GM23248 (cell line): ENCODE results near the gene XXYLT1. TPM values are rescaled to one million over a fixed set of nuclear protein-coding genes. Genes with fewer than 3 reads are reported as not detected.
A peak's percentile ranks its signal among the peaks of the same experiment; 100 is the strongest.

Experiments used
- DNase-seq: peaks from one replicate; pipeline ENCODE4 v3.0.0-alpha.2; 2015
- H2AFZ ChIP-seq: fragments of 200-600 bp; sonication (generic); 2 replicates; pipeline ENCODE4 v1.6.1; 2016; ENCODE audit warnings: antibody characterized with exemption
- H3F3A ChIP-seq: fragments of 200-600 bp; sonication (generic); 2 replicates; pipeline ENCODE4 v1.6.1; 2016; ENCODE audit warnings: mild to moderate bottlenecking, antibody characterized with exemption, mixed run types; ENCODE audit not compliant: insufficient read depth
- H3K27ac ChIP-seq: fragments of 200-600 bp; sonication (generic); 2 replicates; pipeline ENCODE4 v1.5.1; 2016; ENCODE audit warnings: mild to moderate bottlenecking
- H3K27me3 ChIP-seq: fragments of 200-600 bp; sonication (generic); replicated peaks from 2 replicates; pipeline ENCODE4 v1.6.1; 2016; ENCODE audit warnings: mild to moderate bottlenecking; ENCODE audit not compliant: insufficient read depth
- H3K36me3 ChIP-seq: fragments of 200-600 bp; sonication (generic); 2 replicates; pipeline ENCODE4 v1.6.1; 2016; ENCODE audit warnings: low read depth, mild to moderate bottlenecking
- H3K4me1 ChIP-seq: fragments of 200-600 bp; sonication (generic); 2 replicates; pipeline ENCODE4 v1.6.1; 2016; ENCODE audit warnings: mild to moderate bottlenecking; ENCODE audit not compliant: insufficient read depth
- H3K4me2 ChIP-seq: fragments of 200-600 bp; sonication (generic); one replicate; pipeline ENCODE4 v1.6.1; 2016; ENCODE audit warnings: mild to moderate bottlenecking; ENCODE audit not compliant: unreplicated experiment
- H3K4me3 ChIP-seq: fragments of 200-600 bp; sonication (generic); 2 replicates; pipeline ENCODE4 v1.5.1; 2016; ENCODE audit warnings: mild to moderate bottlenecking
- H3K79me2 ChIP-seq: fragments of 200-600 bp; sonication (generic); 2 replicates; pipeline ENCODE4 v1.6.1; 2016; ENCODE audit warnings: mild to moderate bottlenecking; ENCODE audit not compliant: insufficient read depth
- H3K9ac ChIP-seq: fragments of 200-600 bp; sonication (generic); 2 replicates; pipeline ENCODE4 v1.6.1; 2016; ENCODE audit warnings: mild to moderate bottlenecking
- H3K9me2 ChIP-seq: fragments of 200-600 bp; sonication (generic); 2 replicates; pipeline ENCODE4 v1.6.1; 2016; ENCODE audit warnings: mixed run types, mild to moderate bottlenecking, moderate library complexity; ENCODE audit not compliant: insufficient read depth
- H3K9me3 ChIP-seq: fragments of 200-600 bp; sonication (generic); one replicate; pipeline ENCODE4 v1.6.1; 2017; ENCODE audit warnings: low read depth
- H4K20me1 ChIP-seq: fragments of 200-600 bp; sonication (generic); 2 replicates; pipeline ENCODE4 v1.6.0; 2016; ENCODE audit not compliant: insufficient read depth
- EZH2 ChIP-seq: fragments of 200-600 bp; sonication (generic); IDR thresholded peaks from 2 replicates; pipeline ENCODE4 v1.6.1; 2018; ENCODE audit warnings: antibody characterized with exemption, mild to moderate bottlenecking; ENCODE audit not compliant: insufficient read depth, poor library complexity, severe bottlenecking
- EZH2phosphoT487 ChIP-seq: fragments of 200-600 bp; sonication (generic); IDR thresholded peaks from 2 replicates; pipeline ENCODE4 v1.6.1; 2018; ENCODE audit warnings: antibody characterized with exemption, moderate library complexity, mild to moderate bottlenecking, low read depth; ENCODE audit not compliant: insufficient read depth
- WGBS, 2 experiments: methylation state at CpG; one replicate each; pipeline ENCODE4 v1.1.6; 2015 to 2017; ENCODE audit warnings: low lambda C conversion rate in 2 of 2, low coverage in 1 of 2; ENCODE audit errors: missing lambda C conversion rate in 2 of 2; 5-methylcytosine and 5-hydroxymethylcytosine counted together
- in situ Hi-C: fragments of 300-500 bp; cut with MboI; formaldehyde crosslinking; loops from 2 replicates; pipeline ENCODE4 v1.15.0; 2020
- polyA plus RNA-seq: library from polyadenylated mRNA; unstranded; fragments of >200 nt; fragmentation: Nextera tagmentation; extraction: Ambion mirVana; gene quantifications from 2 replicates; pipeline ENCODE4 v1.2.1, GENCODE V29; 2016
- total RNA-seq: library from RNA; depleted of rRNA; stranded (reverse); fragments of >200 nt; shearing (Covaris generic); gene quantifications from 2 replicates; pipeline ENCODE4 v1.2.3, GENCODE V29; 2014

The XXYLT1 gene
- total and polyA plus RNA-seq, 2 experiments from 2014 or later = 22.8 to 44.7 TPM

GRCh38 chr3:195247086-195247862 is 23.7 kb downstream of the XXYLT1 start:
- Histone ChIP-seq H3K36me3 (no peaks in the 10 kb centered on the region), H3K9ac (no peak overlapping the region), H3K9me3 (no peaks in the 10 kb centered on the region), H3K4me1 (peaks cover 3% of the 10 kb centered on the region), H3K79me2 (peaks cover 70% of the 10 kb centered on the region), H2AFZ (no peak overlapping the region), H3F3A (peaks cover 8% of the 10 kb centered on the region), H3K27me3 (no peaks in the 10 kb centered on the region), H3K4me2 (no peak overlapping the region), H3K4me3 (no peak overlapping the region), H4K20me1 (no peaks in the 10 kb centered on the region), H3K9me2 (no peaks in the 10 kb centered on the region), H3K27ac (no peak overlapping the region)
- no peak for DNase-seq
- TF ChIP-seq EZH2 (no peak), EZH2phosphoT487 (no peak)
- WGBS, 2 experiments = 94 to 97% methylated on average over 23 to 24 of the region's 24 CpGs
- in situ Hi-C loops = no loop called here

GRCh38 chr3:195246581-195246995 is 24.4 kb downstream of the XXYLT1 start:
- H3K27ac ChIP-seq = no peak overlapping the region
- no peaks in the 10 kb centered on the region for H3K4me1 ChIP-seq
- no peak overlapping the region for H3K9ac ChIP-seq
- no peaks in the 10 kb centered on the region for H3K36me3 ChIP-seq
- H3K79me2 ChIP-seq = peaks cover 70% of the 10 kb centered on the region
- WGBS, 2 experiments = 80 to 88% methylated on average over 9 of the region's 9 CpGs
- H3F3A ChIP-seq = peaks cover under 1% of the 10 kb centered on the region; the same call in 1 of the 2 replicates
- H3K27me3 ChIP-seq = no peaks in the 10 kb centered on the region
- TF ChIP-seq EZH2phosphoT487 (no peak), EZH2 (no peak)
- no peaks in the 10 kb centered on the region for H4K20me1 ChIP-seq
- in situ Hi-C loops = no loop called here
- no peak overlapping the region for H3K4me2 ChIP-seq
- no peak overlapping the region for H2AFZ ChIP-seq
- no peak overlapping the region for H3K4me3 ChIP-seq
- no peaks in the 10 kb centered on the region for H3K9me2 ChIP-seq
- H3K9me3 ChIP-seq = no peaks in the 10 kb centered on the region
- no peak for DNase-seq

- H3K27ac ChIP-seq = no peak overlapping the region
- 97 to 98% methylated on average over 15 to 16 of the region's 16 CpGs for whole genome bisulfite sequencing, 2 experiments
- H3F3A ChIP-seq = no peaks in the 10 kb centered on the region
- no peak for DNase-seq
- H4K20me1 ChIP-seq = no peaks in the 10 kb centered on the region
- H3K36me3 ChIP-seq = no peaks in the 10 kb centered on the region
- no peak overlapping the region for H3K4me3 ChIP-seq
- H3K27me3 ChIP-seq = no peaks in the 10 kb centered on the region
- H3K9ac ChIP-seq = no peak overlapping the region
- no peaks in the 10 kb centered on the region for H3K9me3 ChIP-seq
- H3K4me1 ChIP-seq = no peaks in the 10 kb centered on the region
- H3K4me2 ChIP-seq = no peak overlapping the region
- in situ Hi-C loops = no loop called here
- no peak overlapping the region for H2AFZ ChIP-seq
- no peaks in the 10 kb centered on the region for H3K9me2 ChIP-seq
- peaks cover 67% of the 10 kb centered on the region for H3K79me2 ChIP-seq
- TF ChIP-seq EZH2phosphoT487 (no peak), EZH2 (no peak)
Measured at GRCh38 chr3:195245531-195245951, 25.4 kb downstream of the XXYLT1 start.

- Histone ChIP-seq H3K9me3 (no peaks in the 10 kb centered on the region), H3K4me1 (peaks cover 7% of the 10 kb centered on the region; the same call in 1 of the 2 replicates), H3F3A (no peaks in the 10 kb centered on the region), H4K20me1 (no peaks in the 10 kb centered on the region), H3K4me3 (no peak overlapping the region), H3K4me2 (no peak overlapping the region), H3K79me2 (peaks cover 43% of the 10 kb centered on the region; the same call in 1 of the 2 replicates), H3K27ac (no peak overlapping the region), H3K9me2 (no peaks in the 10 kb centered on the region), H3K36me3 (no peaks in the 10 kb centered on the region), H2AFZ (no peak overlapping the region), H3K9ac (no peak overlapping the region), H3K27me3 (no peaks in the 10 kb centered on the region)
- TF ChIP-seq EZH2phosphoT487 (no peak), EZH2 (no peak)
- DNase-seq = peak; percentile 39
- in situ Hi-C loops = no loop called here
- 86 to 89% methylated on average over 12 of the region's 12 CpGs for WGBS, 2 experiments
Measured at GRCh38 chr3:195241592-195242355, 29.2 kb downstream of the XXYLT1 start.
